Natural killer cell (primary cell): ENCODE measurements around the gene SLC38A3. TPM values are rescaled to one million over a fixed set of nuclear protein-coding genes. Genes with fewer than 3 reads are reported as not detected.

Experiments used
- ATAC-seq, 3 donors: fragments of 150-1000 bp in 2 of 3; fragments of 200-7000 bp in 1 of 3; cut with Tn5 transposase; 1 replicate in 1 of 3; 2 replicates in 2 of 3; pipeline ENCODE4 v1.10.0; 2021; ENCODE audit warnings: mild to moderate bottlenecking in 2 of 3, moderate library complexity in 2 of 3
- DNase-seq, 2 donors: peaks; one replicate each; pipeline versions ENCODE4 v3.0.0 to v3.0.0-alpha.2; 2013 to 2021; ENCODE audit warnings: mixed read lengths in 1 of 2
- H3K27ac ChIP-seq: one replicate; pipeline ENCODE4 v1.5.1; 2013; ENCODE audit warnings: mild to moderate bottlenecking, low read length
- H3K27me3 ChIP-seq: one replicate; pipeline ENCODE4 v1.6.1; 2013; ENCODE audit warnings: low read length; ENCODE audit not compliant: control insufficient read depth, insufficient read depth
- H3K36me3 ChIP-seq: one replicate; pipeline ENCODE4 v1.6.1; 2013; ENCODE audit warnings: low read length; ENCODE audit not compliant: control insufficient read depth, insufficient read depth
- H3K4me1 ChIP-seq: one replicate; pipeline ENCODE4 v1.6.1; 2013; ENCODE audit warnings: low read length; ENCODE audit not compliant: control insufficient read depth, insufficient read depth
- H3K4me3 ChIP-seq: one replicate; pipeline ENCODE4 v1.5.1; 2013; ENCODE audit warnings: low read length
- H3K9me3 ChIP-seq: one replicate; pipeline ENCODE4 v1.6.1; 2013; ENCODE audit warnings: low read length; ENCODE audit not compliant: control insufficient read depth, insufficient read depth
- H3K27ac Mint-ChIP-seq, 2 donors: one replicate each; pipeline ENCODE4 v1.8.0; 2022; ENCODE audit warnings: mild to moderate bottlenecking in 2 of 2, mixed read lengths in 2 of 2, moderate library complexity in 1 of 2
- H3K27me3 Mint-ChIP-seq, 2 donors: one replicate each; pipeline ENCODE4 v1.8.0; 2022; ENCODE audit warnings: low read depth in 2 of 2, mixed read lengths in 2 of 2
- H3K36me3 Mint-ChIP-seq: one replicate; pipeline ENCODE4 v1.8.0; 2022; ENCODE audit warnings: mixed read lengths
- H3K4me1 Mint-ChIP-seq, 2 donors: one replicate each; pipeline ENCODE4 v1.8.0; 2022; ENCODE audit warnings: mixed read lengths in 2 of 2
- H3K4me3 Mint-ChIP-seq: one replicate; pipeline ENCODE4 v1.8.0; 2022; ENCODE audit warnings: mild to moderate bottlenecking, moderate library complexity, mixed read lengths
- H3K9me3 Mint-ChIP-seq, 2 donors: one replicate each; pipeline ENCODE4 v1.8.0; 2022; ENCODE audit warnings: mixed read lengths in 2 of 2
- whole genome bisulfite sequencing: methylation state at CpG from one replicate; pipeline ENCODE4 v1.1.7; 2013; ENCODE audit warnings: missing lambda C conversion rate; ENCODE audit not compliant: insufficient coverage; 5-methylcytosine and 5-hydroxymethylcytosine counted together
- intact Hi-C: fragments of 100-400 bp; cut with micrococcal nuclease; formaldehyde crosslinking; loops from one replicate; pipeline ENCODE4 v1.14.2; 2022
- total RNA-seq, 4 donors: library from RNA; stranded (reverse); fragments of 120-200 nt in 1 of 4; gene quantifications; one replicate each; pipeline versions ENCODE4 v1.2.3 to v1.2.4, GENCODE V29; 2013 to 2022
- TF ChIP-seq, protein P1 (sequence below): fragments of 200-600 bp; IDR thresholded peaks from one replicate; pipeline ENCODE4 v1.8.0; 2022; ENCODE audit warnings: antibody characterized with exemption

SLC38A3 gene
- total RNA-seq, 3 donors from 2014 or later (not counting 1 experiment from before 2014, with no cell fraction given), result 0.82 TPM; not detected in 2

DNA sequence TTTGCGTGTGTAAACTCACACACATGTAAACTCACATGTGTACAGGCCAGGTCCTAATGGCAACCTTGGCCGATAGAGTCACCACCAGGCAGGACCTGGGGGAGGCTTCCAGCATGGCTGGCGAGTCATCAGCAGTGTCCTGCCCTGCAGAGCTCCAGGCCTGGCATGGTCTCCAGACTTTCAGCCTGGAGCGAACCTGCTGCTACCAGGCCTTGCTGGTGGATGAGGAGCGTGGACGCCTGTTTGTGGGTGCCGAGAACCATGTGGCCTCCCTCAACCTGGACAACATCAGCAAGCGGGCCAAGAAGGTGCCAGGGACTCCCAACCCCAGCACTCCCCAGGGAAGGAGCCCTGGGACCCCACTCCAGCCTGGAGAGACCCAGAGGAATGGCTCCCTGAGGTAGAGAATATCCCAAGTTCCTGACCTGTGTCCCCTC is 64.9 kb downstream of the SLC38A3 start:
- WGBS, result 94% methylated on average over 8 of the region's 8 CpGs
- Histone ChIP-seq H3K27me3 (peaks cover 23% of the 10 kb centered on the region), H3K4me3 (no peak overlapping the region), H3K36me3 (no peaks in the 10 kb centered on the region), H3K9me3 (no peaks in the 10 kb centered on the region), H3K4me1 (peaks cover 22% of the 10 kb centered on the region), H3K27ac (no peak overlapping the region)
- Mint-ChIP-seq H3K9me3 (no peaks in the 10 kb centered on the region), H3K36me3 (no peaks in the 10 kb centered on the region), H3K4me1 (peaks cover 11 to 21% of the 10 kb centered on the region in 2 donors), H3K4me3 (no peak overlapping the region), H3K27ac (no peak overlapping the region), H3K27me3 (peaks cover 13 to 19% of the 10 kb centered on the region in 2 donors)
- intact Hi-C loops, result loop anchor here (5.0 kb wide), 2 partner anchors 148 to 157 kb away; no protein-coding TSS in a partner anchor
- ATAC-seq, result no peak
- TF ChIP-seq, protein P1, sequence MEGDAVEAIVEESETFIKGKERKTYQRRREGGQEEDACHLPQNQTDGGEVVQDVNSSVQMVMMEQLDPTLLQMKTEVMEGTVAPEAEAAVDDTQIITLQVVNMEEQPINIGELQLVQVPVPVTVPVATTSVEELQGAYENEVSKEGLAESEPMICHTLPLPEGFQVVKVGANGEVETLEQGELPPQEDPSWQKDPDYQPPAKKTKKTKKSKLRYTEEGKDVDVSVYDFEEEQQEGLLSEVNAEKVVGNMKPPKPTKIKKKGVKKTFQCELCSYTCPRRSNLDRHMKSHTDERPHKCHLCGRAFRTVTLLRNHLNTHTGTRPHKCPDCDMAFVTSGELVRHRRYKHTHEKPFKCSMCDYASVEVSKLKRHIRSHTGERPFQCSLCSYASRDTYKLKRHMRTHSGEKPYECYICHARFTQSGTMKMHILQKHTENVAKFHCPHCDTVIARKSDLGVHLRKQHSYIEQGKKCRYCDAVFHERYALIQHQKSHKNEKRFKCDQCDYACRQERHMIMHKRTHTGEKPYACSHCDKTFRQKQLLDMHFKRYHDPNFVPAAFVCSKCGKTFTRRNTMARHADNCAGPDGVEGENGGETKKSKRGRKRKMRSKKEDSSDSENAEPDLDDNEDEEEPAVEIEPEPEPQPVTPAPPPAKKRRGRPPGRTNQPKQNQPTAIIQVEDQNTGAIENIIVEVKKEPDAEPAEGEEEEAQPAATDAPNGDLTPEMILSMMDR, result no peak
- no peak for DNase-seq

DNA sequence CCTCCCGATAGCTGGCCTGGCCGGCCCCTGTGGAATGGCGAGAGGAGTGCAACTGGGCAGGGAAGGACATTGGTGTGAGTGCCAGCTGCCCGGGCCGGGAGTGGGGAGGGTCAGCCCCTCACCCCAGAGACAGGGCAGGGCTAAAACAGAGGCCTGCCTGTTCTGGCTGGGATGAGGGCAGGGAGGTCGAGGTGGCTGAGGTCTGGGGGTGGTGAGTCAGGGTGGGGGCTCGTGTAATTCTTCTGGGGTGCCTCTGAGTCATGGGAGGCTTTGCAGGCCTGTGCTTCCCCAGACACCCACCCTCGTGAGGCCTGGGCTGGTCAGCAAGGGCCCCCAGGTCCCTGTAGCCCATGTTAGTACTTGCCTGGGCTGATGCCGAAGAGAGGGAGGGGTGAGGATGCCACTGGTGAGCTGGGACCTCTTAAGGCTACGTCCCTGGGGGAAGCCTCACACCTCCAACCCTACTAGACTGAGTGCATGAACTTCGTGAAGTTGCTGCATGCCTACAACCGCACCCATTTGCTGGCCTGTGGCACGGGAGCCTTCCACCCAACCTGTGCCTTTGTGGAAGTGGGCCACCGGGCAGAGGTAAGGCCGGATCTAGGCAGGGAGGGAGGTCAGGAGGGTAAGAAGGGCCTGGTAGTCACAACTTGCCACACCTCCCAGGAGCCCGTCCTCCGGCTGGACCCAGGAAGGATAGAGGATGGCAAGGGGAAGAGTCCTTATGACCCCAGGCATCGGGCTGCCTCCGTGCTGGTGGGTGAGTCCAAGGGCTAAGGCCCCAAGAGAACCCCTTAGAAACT is 65.6 kb downstream of the SLC38A3 start:
- Histone ChIP-seq H3K9me3 (no peaks in the 10 kb centered on the region), H3K27me3 (peaks cover 29% of the 10 kb centered on the region), H3K36me3 (no peaks in the 10 kb centered on the region), H3K27ac (no peak overlapping the region), H3K4me3 (no peak overlapping the region), H3K4me1 (peaks cover 28% of the 10 kb centered on the region)
- Mint-ChIP-seq H3K36me3 (no peaks in the 10 kb centered on the region), H3K4me1 (peaks cover 11 to 25% of the 10 kb centered on the region in 2 donors), H3K27ac (no peak overlapping the region), H3K27me3 (peaks cover 13 to 22% of the 10 kb centered on the region in 2 donors), H3K4me3 (no peak overlapping the region), H3K9me3 (no peaks in the 10 kb centered on the region)
- intact Hi-C loops, result loop anchor here (5.0 kb wide), 2 partner anchors 148 to 157 kb away; no protein-coding TSS in a partner anchor
- WGBS, result 86% methylated on average over 19 of the region's 19 CpGs
- ATAC-seq, result no peak
- no peak for DNase-seq
- TF ChIP-seq, protein P1, result no peak

Other genes starting within 250 kb of the SLC38A3 start
- gene RBM5, start 116.4 kb upstream of the SLC38A3 start, total RNA-seq, result 100 to 1,000 TPM; 359 to 473 (median 401) TPM
- 1 to 10 TPM in 1 of 3 donors, under 1 TPM in 2; 0.16 to 1.1 (median 0.78) TPM for gene SEMA3F, start 49.9 kb upstream of the SLC38A3 start, total RNA-seq
- not detected for gene GNAT1, start 13.7 kb upstream of the SLC38A3 start, total RNA-seq
- 100 to 1,000 TPM; 428 to 467 (median 447) TPM for gene GNAI2, start 30.9 kb downstream of the SLC38A3 start, total RNA-seq
- 1 to 10 TPM in 1 of 3 donors, under 1 TPM in 2; 0.97 to 2.0 (median 0.99) TPM for gene SEMA3B, start 63.9 kb downstream of the SLC38A3 start, total RNA-seq
- gene LSMEM2, start 73.8 kb downstream of the SLC38A3 start, total RNA-seq, result not detected
- 10 to 100 TPM; 27.8 to 39.1 (median 32.1) TPM for gene IFRD2, start 87.2 kb downstream of the SLC38A3 start, total RNA-seq
- 1 to 10 TPM in 2 of 3 donors, under 1 TPM in 1; 0.93 to 2.0 (median 1.2) TPM for gene HYAL3, start 94.1 kb downstream of the SLC38A3 start, total RNA-seq
- gene NAA80, start 94.1 kb downstream of the SLC38A3 start, total RNA-seq, result 10 to 100 TPM; 22.2 to 30.3 (median 29.6) TPM
- gene HYAL1, start 98.3 kb downstream of the SLC38A3 start, total RNA-seq, result 1 to 10 TPM in 1 of 3 donors, under 1 TPM in 1, not detected in 1; 0.82 to 1.2 TPM
- gene HYAL2, start 117.5 kb downstream of the SLC38A3 start, total RNA-seq, result 1 to 10 TPM; 1.2 to 3.7 (median 3.1) TPM
- gene TUSC2, start 123.0 kb downstream of the SLC38A3 start, total RNA-seq, result 10 to 100 TPM; 18.4 to 23.4 (median 21.3) TPM
- gene RASSF1, start 135.6 kb downstream of the SLC38A3 start, total RNA-seq, result 100 to 1,000 TPM; 298 to 329 (median 305) TPM
- 1 to 10 TPM; 3.0 to 6.3 (median 3.5) TPM for gene ZMYND10, start 140.5 kb downstream of the SLC38A3 start, total RNA-seq
- gene NPRL2, start 145.5 kb downstream of the SLC38A3 start, total RNA-seq, result 10 to 100 TPM; 78.9 to 87.6 (median 80.9) TPM
- gene CYB561D2, start 145.6 kb downstream of the SLC38A3 start, total RNA-seq, result 10 to 100 TPM; 39.6 to 54.0 (median 50.5) TPM
- gene TMEM115, start 154.2 kb downstream of the SLC38A3 start, total RNA-seq, result 10 to 100 TPM; 15.3 to 24.3 (median 22.7) TPM